Measurements from ENCODE around the gene STX3. TPM values are rescaled to one million over a fixed set of nuclear protein-coding genes. Genes with fewer than 3 reads are reported as not detected.
"Not testable (repeated sequence)": the region's sequence is repeated elsewhere in the genome, so short reads cannot be mapped to it uniquely, and the experiment has no call there.

STX3 gene
- total RNA-seq, 1 experiment from 2014 or later: 178 TPM

GRCh38 chr11:59814021-59814420 is 58.8 kb downstream of the STX3 start:
- TF ChIP-seq CTCF (IDR thresholded peaks at IDR 0.05; ENCODE audit: insufficient read depth in 1 of 2, low read depth in 1 of 2, low read length in 1 of 2, severe bottlenecking in 1 of 2, unreplicated experiment in 1 of 2): no peak
- Mint-ChIP-seq H3K9me3 (ENCODE audit: unreplicated experiment) (no peaks in the 10 kb centered on the region), H3K27ac (ENCODE audit: unreplicated experiment) (peak overlapping the region; percentile 2), H3K27me3 (ENCODE audit: insufficient read depth, unreplicated experiment) (no peaks in the 10 kb centered on the region), H3K4me3 (ENCODE audit: unreplicated experiment) (peak overlapping the region; percentile 7), H3K36me3 (ENCODE audit: insufficient read depth, unreplicated experiment) (peaks cover 31% of the 10 kb centered on the region), H3K4me1 (ENCODE audit: low read depth, unreplicated experiment) (peaks cover 17% of the 10 kb centered on the region)
- no TSS peak for BruUV-seq (replicated peaks)
- CTCF ChIA-PET: interaction anchor here (1.0 kb wide), 1 partner anchor 9 kb away, joined by 3 read pairs; no protein-coding TSS in a partner anchor
- POLR2A ChIA-PET: no interaction called here
- DNase-seq: no peak
- Histone ChIP-seq H3K36me3 (ENCODE audit: control insufficient read depth, insufficient read depth, low read length) (no peaks in the 10 kb centered on the region), H3K4me3 (ENCODE audit: low read depth, low read length) (no peak overlapping the region), H3K27me3 (replicated peaks; ENCODE audit: control insufficient read depth, insufficient read depth, low read length) (no peaks in the 10 kb centered on the region), H3K4me1 (peaks cover 16% of the 10 kb centered on the region), H3K9me3 (no peaks in the 10 kb centered on the region)
- intact Hi-C loops (cut with micrococcal nuclease; ENCODE audit: unreplicated experiment): loop anchor here (2.0 to 5.0 kb wide), 2 partner anchors 262 to 317 kb away; no protein-coding TSS in a partner anchor

- Histone ChIP-seq H3K36me3 (ENCODE audit: control insufficient read depth, insufficient read depth, low read length) (no peaks in the 10 kb centered on the region), H3K9me3 (no peaks in the 10 kb centered on the region), H3K27me3 (replicated peaks; ENCODE audit: control insufficient read depth, insufficient read depth, low read length) (no peaks in the 10 kb centered on the region), H3K4me3 (ENCODE audit: low read depth, low read length) (no peak overlapping the region), H3K4me1 (peaks cover 16% of the 10 kb centered on the region)
- CTCF ChIA-PET: no interaction called here
- no peaks in the 10 kb centered on the region for H3K9me3 Mint-ChIP-seq (ENCODE audit: unreplicated experiment)
- peaks cover 17% of the 10 kb centered on the region for H3K4me1 Mint-ChIP-seq (ENCODE audit: low read depth, unreplicated experiment)
- no peak overlapping the region for H3K27ac Mint-ChIP-seq (ENCODE audit: unreplicated experiment)
- POLR2A ChIA-PET: no interaction called here
- no peak for TF ChIP-seq CTCF (IDR thresholded peaks at IDR 0.05; ENCODE audit: insufficient read depth in 1 of 2, low read depth in 1 of 2, low read length in 1 of 2, severe bottlenecking in 1 of 2, unreplicated experiment in 1 of 2)
- H3K4me3 Mint-ChIP-seq (ENCODE audit: unreplicated experiment): no peak overlapping the region
- no peak for DNase-seq
- intact Hi-C loops (cut with micrococcal nuclease; ENCODE audit: unreplicated experiment): loop anchor here (2.0 kb wide), 1 partner anchor 315 kb away; no protein-coding TSS in a partner anchor
- BruUV-seq (replicated peaks): no TSS peak
- H3K27me3 Mint-ChIP-seq (ENCODE audit: insufficient read depth, unreplicated experiment): no peaks in the 10 kb centered on the region
- H3K36me3 Mint-ChIP-seq (ENCODE audit: insufficient read depth, unreplicated experiment): peaks cover 23% of the 10 kb centered on the region
Observed at GRCh38 chr11:59815754-59816153, 60.6 kb downstream of the STX3 start.

GRCh38 chr11:59816434-59816833 is 61.3 kb downstream of the STX3 start:
- POLR2A ChIA-PET; H3K27me3 Mint-ChIP-seq (ENCODE audit: insufficient read depth, unreplicated experiment); H3K36me3 ChIP-seq (ENCODE audit: control insufficient read depth, insufficient read depth, low read length); DNase-seq; H3K9me3 ChIP-seq; H3K27ac Mint-ChIP-seq (ENCODE audit: unreplicated experiment); H3K4me3 Mint-ChIP-seq (ENCODE audit: unreplicated experiment); H3K27me3 ChIP-seq (replicated peaks; ENCODE audit: control insufficient read depth, insufficient read depth, low read length); H3K9me3 Mint-ChIP-seq (ENCODE audit: unreplicated experiment); H3K4me3 ChIP-seq (ENCODE audit: low read depth, low read length); BruUV-seq (replicated peaks); intact Hi-C loops (cut with micrococcal nuclease; ENCODE audit: unreplicated experiment); CTCF ChIA-PET: not testable (repeated sequence)
- Mint-ChIP-seq H3K4me1 (ENCODE audit: low read depth, unreplicated experiment) (peaks cover 11% of the 10 kb centered on the region), H3K36me3 (ENCODE audit: insufficient read depth, unreplicated experiment) (peaks cover 16% of the 10 kb centered on the region)
- H3K4me1 ChIP-seq: peaks cover 11% of the 10 kb centered on the region

GRCh38 chr11:59818572-59818971 is 63.4 kb downstream of the STX3 start:
- no peaks in the 10 kb centered on the region for H3K36me3 Mint-ChIP-seq (ENCODE audit: insufficient read depth, unreplicated experiment)
- no peak overlapping the region for H3K4me3 ChIP-seq (ENCODE audit: low read depth, low read length)
- DNase-seq: no peak
- no peaks in the 10 kb centered on the region for H3K9me3 Mint-ChIP-seq (ENCODE audit: unreplicated experiment)
- no peaks in the 10 kb centered on the region for H3K27me3 Mint-ChIP-seq (ENCODE audit: insufficient read depth, unreplicated experiment)
- POLR2A ChIA-PET: no interaction called here
- H3K4me3 Mint-ChIP-seq (ENCODE audit: unreplicated experiment): no peak overlapping the region
- H3K9me3 ChIP-seq: no peaks in the 10 kb centered on the region
- H3K36me3 ChIP-seq (ENCODE audit: control insufficient read depth, insufficient read depth, low read length): no peaks in the 10 kb centered on the region
- BruUV-seq (replicated peaks): no TSS peak
- H3K4me1 ChIP-seq: peaks cover 10% of the 10 kb centered on the region
- no peak overlapping the region for H3K27ac Mint-ChIP-seq (ENCODE audit: unreplicated experiment)
- CTCF ChIA-PET: no interaction called here
- TF ChIP-seq CTCF (IDR thresholded peaks at IDR 0.05; ENCODE audit: insufficient read depth in 1 of 2, low read depth in 1 of 2, low read length in 1 of 2, severe bottlenecking in 1 of 2, unreplicated experiment in 1 of 2): no peak
- intact Hi-C loops (cut with micrococcal nuclease; ENCODE audit: unreplicated experiment): no loop called here
- no peaks in the 10 kb centered on the region for H3K27me3 ChIP-seq (replicated peaks; ENCODE audit: control insufficient read depth, insufficient read depth, low read length)
- H3K4me1 Mint-ChIP-seq (ENCODE audit: low read depth, unreplicated experiment): peaks cover 17% of the 10 kb centered on the region

Measured in Caco-2 (cell line).